Thyroid gland (tissue), 4 donors: ENCODE data around the gene COX11. TPM values are rescaled to one million over a fixed set of nuclear protein-coding genes. Genes with fewer than 3 reads are reported as not detected.

Experiments
- DNase-seq, 2 donors: peaks; one replicate each; pipeline ENCODE4 v3.0.0-alpha.2; 2019
- H3K27ac ChIP-seq, 3 donors: fragments of 200-600 bp; sonication (generic); 1 replicate in 2 of 3; 2 replicates in 1 of 3; pipeline ENCODE4 v1.5.1; 2016 to 2019; ENCODE audit warnings: mild to moderate bottlenecking in 1 of 3, moderate library complexity in 1 of 3
- H3K27me3 ChIP-seq: fragments of 200-600 bp; sonication (generic); one replicate; pipeline ENCODE4 v1.5.1; 2019
- H3K36me3 ChIP-seq, 2 donors: fragments of 200-600 bp; sonication (generic); one replicate each; pipeline ENCODE4 v1.5.1; 2016 to 2019
- H3K4me1 ChIP-seq, 2 donors: fragments of 200-600 bp; sonication (generic); one replicate each; pipeline ENCODE4 v1.5.1; 2017 to 2019
- H3K4me3 ChIP-seq, 3 donors: fragments of 200-600 bp; sonication (generic); replicated peaks in 1 of 3; 1 replicate in 2 of 3; 2 replicates in 1 of 3; pipeline ENCODE4 v1.5.1; 2016; ENCODE audit warnings: mild to moderate bottlenecking in 1 of 3
- H3K9me3 ChIP-seq: fragments of 200-600 bp; sonication (generic); one replicate; pipeline ENCODE4 v1.5.1; 2017
- CTCF ChIP-seq, 6 experiments: fragments of 200-600 bp in 3 of 6; fragments of 450-650 bp in 3 of 6; sonication (generic) in 3 of 6; IDR thresholded peaks; one replicate each; pipeline ENCODE4 v1.5.1; 2016 to 2019; ENCODE audit warnings: antibody characterized with exemption in 6 of 6, mild to moderate bottlenecking in 2 of 6, inconsistent platforms in 1 of 6, moderate library complexity in 1 of 6
- POLR2A ChIP-seq, 2 donors: fragments of 450-650 bp; IDR thresholded peaks; one replicate each; pipeline ENCODE4 v1.6.1; 2017; ENCODE audit warnings: antibody characterized with exemption in 2 of 2, mild to moderate bottlenecking in 2 of 2, moderate library complexity in 1 of 2
- WGBS, 2 donors: methylation state at CpG; one replicate each; pipeline ENCODE4 v1.1.5; 2017; 5-methylcytosine and 5-hydroxymethylcytosine counted together
- intact Hi-C: fragments of 100-400 bp; cut with DNase I; formaldehyde crosslinking; loops from one replicate; pipeline ENCODE4 v1.15.1; 2023
- total RNA-seq, 4 donors: library from RNA; depleted of rRNA; stranded (reverse); fragments of >200 nt; gene quantifications; one replicate each; pipeline ENCODE4 v1.2.3, GENCODE V29; 2016

COX11 gene
- total RNA-seq, 4 donors from 2014 or later, result 51.5 to 75.3 (median 66.0) TPM

GRCh38 chr17:54992797-54993639 is 24.6 kb upstream of the COX11 start:
- no peaks in the 10 kb centered on the region for H3K9me3 ChIP-seq
- no peak overlapping the region for H3K27ac ChIP-seq
- no peak overlapping the region for H3K4me3 ChIP-seq
- TF ChIP-seq CTCF (IDR thresholded peaks at IDR 0.05) (peak in 5 of 6 experiments; percentile 32 to 73 (median 63)), POLR2A (IDR thresholded peaks at IDR 0.05) (no peak)
- no peak for DNase-seq
- no peaks in the 10 kb centered on the region for H3K27me3 ChIP-seq
- intact Hi-C loops, result loop anchor here (5.0 kb wide), 1 partner anchor 354 kb away; no protein-coding TSS in a partner anchor
- 85 to 86% methylated on average over 8 of the region's 8 CpGs for WGBS, 2 donors
- H3K36me3 ChIP-seq, result no peaks in the 10 kb centered on the region
- no peaks in the 10 kb centered on the region for H3K4me1 ChIP-seq

- no peak for TF ChIP-seq CTCF (IDR thresholded peaks at IDR 0.05)
- no peak for TF ChIP-seq POLR2A (IDR thresholded peaks at IDR 0.05)
- DNase-seq, result no peak
- intact Hi-C loops, result loop anchor here (5.0 kb wide), 1 partner anchor 356 kb away; no protein-coding TSS in a partner anchor
- no peak overlapping the region for H3K27ac ChIP-seq
- WGBS, 2 donors, result 96% methylated on average over 1 of the region's 1 CpG
- H3K36me3 ChIP-seq, result no peaks in the 10 kb centered on the region
- H3K9me3 ChIP-seq, result no peaks in the 10 kb centered on the region
- no peak overlapping the region for H3K4me3 ChIP-seq
- H3K27me3 ChIP-seq, result no peaks in the 10 kb centered on the region
- H3K4me1 ChIP-seq, result no peaks in the 10 kb centered on the region
Measured at GRCh38 chr17:54991567-54991966, 23.1 kb upstream of the COX11 start.

GRCh38 chr17:54990118-54990517 is 21.7 kb upstream of the COX11 start:
- intact Hi-C loops, result loop anchor here (5.0 kb wide), 1 partner anchor 357 kb away; no protein-coding TSS in a partner anchor
- no peak overlapping the region for H3K27ac ChIP-seq
- no peaks in the 10 kb centered on the region for H3K36me3 ChIP-seq
- H3K4me1 ChIP-seq, result no peaks in the 10 kb centered on the region
- TF ChIP-seq CTCF (IDR thresholded peaks at IDR 0.05) (no peak), POLR2A (IDR thresholded peaks at IDR 0.05) (no peak)
- no peak overlapping the region for H3K4me3 ChIP-seq
- DNase-seq, result no peak
- H3K27me3 ChIP-seq, result no peaks in the 10 kb centered on the region
- WGBS, 2 donors, result 96 to 99% methylated on average over 4 of the region's 4 CpGs
- no peaks in the 10 kb centered on the region for H3K9me3 ChIP-seq

GRCh38 chr17:54985476-54985875 is 17.0 kb upstream of the COX11 start:
- no peaks in the 10 kb centered on the region for H3K36me3 ChIP-seq
- 89 to 95% methylated on average over 1 of the region's 1 CpG for WGBS, 2 donors
- no peak for TF ChIP-seq POLR2A (IDR thresholded peaks at IDR 0.05)
- no peak for TF ChIP-seq CTCF (IDR thresholded peaks at IDR 0.05)
- H3K9me3 ChIP-seq, result no peaks in the 10 kb centered on the region
- H3K4me3 ChIP-seq, result no peak overlapping the region
- no peaks in the 10 kb centered on the region for H3K4me1 ChIP-seq
- no peaks in the 10 kb centered on the region for H3K27me3 ChIP-seq
- no peak overlapping the region for H3K27ac ChIP-seq
- DNase-seq, result no peak
- intact Hi-C loops, result no loop called here

- TF ChIP-seq POLR2A (IDR thresholded peaks at IDR 0.05), result no peak
- H3K9me3 ChIP-seq, result no peaks in the 10 kb centered on the region
- no peaks in the 10 kb centered on the region for H3K27me3 ChIP-seq
- no peaks in the 10 kb centered on the region for H3K4me1 ChIP-seq
- no peaks in the 10 kb centered on the region for H3K36me3 ChIP-seq
- intact Hi-C loops, result no loop called here
- DNase-seq, result no peak
- H3K27ac ChIP-seq, result no peak overlapping the region
- no peak overlapping the region for H3K4me3 ChIP-seq
Measured at GRCh38 chr17:54983260-54983659, 14.8 kb upstream of the COX11 start.
